KMS-11 (cell line): Measurements from ENCODE around the gene NDRG4.

Experiments used
- H2AFZ ChIP-seq: fragments of 200-600 bp; sonication (generic); 2 replicates; pipeline ENCODE4 v1.6.1; 2016; ENCODE audit warnings: antibody characterized with exemption, mixed run types, low read depth
- H3K27ac ChIP-seq: fragments of 200-600 bp; sonication (generic); 2 replicates; pipeline ENCODE4 v1.6.1; 2016; ENCODE audit warnings: mild to moderate bottlenecking, mixed run types
- H3K27me3 ChIP-seq: fragments of 200-600 bp; sonication (generic); 2 replicates; pipeline ENCODE4 v1.6.1; 2017; ENCODE audit warnings: mild to moderate bottlenecking, low read depth, mixed run types, moderate library complexity; ENCODE audit not compliant: insufficient read depth
- H3K36me3 ChIP-seq: fragments of 200-600 bp; sonication (generic); 2 replicates; pipeline ENCODE4 v1.6.1; 2017; ENCODE audit warnings: mild to moderate bottlenecking, mixed run types; ENCODE audit not compliant: insufficient read depth
- H3K4me1 ChIP-seq: fragments of 200-600 bp; sonication (generic); 2 replicates; pipeline ENCODE4 v1.6.1; 2016; ENCODE audit warnings: mild to moderate bottlenecking, low read depth, mixed run types; ENCODE audit not compliant: poor library complexity, severe bottlenecking
- H3K4me2 ChIP-seq: fragments of 200-600 bp; sonication (generic); 2 replicates; pipeline ENCODE4 v1.7.0; 2016; ENCODE audit warnings: mild to moderate bottlenecking, mixed run types
- H3K4me3 ChIP-seq: fragments of 200-600 bp; sonication (generic); IDR thresholded peaks from 2 replicates; pipeline ENCODE4 v1.6.1; 2017; ENCODE audit warnings: low read depth, low read length, mixed read lengths; ENCODE audit not compliant: insufficient read depth
- H3K79me2 ChIP-seq: fragments of 200-600 bp; sonication (generic); 2 replicates; pipeline ENCODE4 v1.6.1; 2016; ENCODE audit warnings: low read depth, mixed run types; ENCODE audit not compliant: insufficient read depth
- H3K9ac ChIP-seq: fragments of 200-600 bp; sonication (generic); 2 replicates; pipeline ENCODE4 v1.6.1; 2016; ENCODE audit warnings: mild to moderate bottlenecking, mixed run types
- H4K20me1 ChIP-seq: fragments of 200-600 bp; sonication (generic); 2 replicates; pipeline ENCODE4 v1.6.1; 2016; ENCODE audit warnings: mild to moderate bottlenecking, mixed run types; ENCODE audit not compliant: insufficient read depth
- CTCF ChIP-seq: fragments of 200-600 bp; sonication (generic); conservative IDR thresholded peaks from 2 replicates; pipeline ENCODE4 v1.6.1; 2017; ENCODE audit warnings: low read depth, mild to moderate bottlenecking, antibody characterized with exemption, low read length, moderate library complexity, mixed read lengths

The NDRG4 gene, protein sequence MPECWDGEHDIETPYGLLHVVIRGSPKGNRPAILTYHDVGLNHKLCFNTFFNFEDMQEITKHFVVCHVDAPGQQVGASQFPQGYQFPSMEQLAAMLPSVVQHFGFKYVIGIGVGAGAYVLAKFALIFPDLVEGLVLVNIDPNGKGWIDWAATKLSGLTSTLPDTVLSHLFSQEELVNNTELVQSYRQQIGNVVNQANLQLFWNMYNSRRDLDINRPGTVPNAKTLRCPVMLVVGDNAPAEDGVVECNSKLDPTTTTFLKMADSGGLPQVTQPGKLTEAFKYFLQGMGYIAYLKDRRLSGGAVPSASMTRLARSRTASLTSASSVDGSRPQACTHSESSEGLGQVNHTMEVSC

GRCh38 chr16:58499615-58500351 lies at the start of gene NDRG4:
Gene NDRG4, plus strand, starts transcription at chr16:58500143. Its CDS starts 106 bp downstream, at chr16:58500249.
- Histone ChIP-seq H3K27me3 (no peaks in the 10 kb centered on the region), H4K20me1 (no peaks in the 10 kb centered on the region), H3K36me3 (no peaks in the 10 kb centered on the region), H3K4me2 (no peak within 1 kb of the TSS), H3K9ac (no peak within 1 kb of the TSS), H3K4me1 (peaks cover 46% of the 10 kb centered on the region), H3K4me3 (no peak within 1 kb of the TSS), H3K79me2 (no peaks in the 10 kb centered on the region), H3K27ac (no peak within 1 kb of the TSS), H2AFZ (no peak within 1 kb of the TSS)
- no peak for TF ChIP-seq CTCF

DNA sequence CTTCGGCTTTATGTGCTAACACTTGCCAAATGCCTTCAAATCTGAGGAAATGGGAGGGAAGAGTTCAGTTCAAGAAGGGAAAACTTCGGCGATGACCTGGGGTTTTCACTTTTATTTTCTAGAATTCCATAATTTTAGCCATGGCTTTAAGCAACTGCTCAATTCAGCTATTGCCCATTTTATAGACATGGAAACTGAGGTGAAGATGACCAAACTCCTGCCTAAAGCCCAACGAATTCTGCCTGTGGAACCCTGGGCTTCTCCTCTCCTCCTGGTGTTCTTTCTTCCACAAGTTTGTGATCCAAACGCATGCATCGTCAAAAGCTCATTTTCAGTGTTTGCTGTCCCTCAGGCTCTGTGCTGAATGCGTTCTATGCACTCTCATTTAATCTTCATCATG lies 49.4 kb upstream of the NDRG4 start:
- no peak overlapping the region for H3K4me3 ChIP-seq
- no peak overlapping the region for H3K27ac ChIP-seq
- no peak for TF ChIP-seq CTCF
- H3K79me2 ChIP-seq, result no peaks in the 10 kb centered on the region
- H3K27me3 ChIP-seq, result no peaks in the 10 kb centered on the region
- H3K4me1 ChIP-seq, result no peaks in the 10 kb centered on the region
- no peak overlapping the region for H3K4me2 ChIP-seq
- H3K9ac ChIP-seq, result no peak overlapping the region
- H3K36me3 ChIP-seq, result no peaks in the 10 kb centered on the region
- no peaks in the 10 kb centered on the region for H4K20me1 ChIP-seq
- no peak overlapping the region for H2AFZ ChIP-seq

DNA sequence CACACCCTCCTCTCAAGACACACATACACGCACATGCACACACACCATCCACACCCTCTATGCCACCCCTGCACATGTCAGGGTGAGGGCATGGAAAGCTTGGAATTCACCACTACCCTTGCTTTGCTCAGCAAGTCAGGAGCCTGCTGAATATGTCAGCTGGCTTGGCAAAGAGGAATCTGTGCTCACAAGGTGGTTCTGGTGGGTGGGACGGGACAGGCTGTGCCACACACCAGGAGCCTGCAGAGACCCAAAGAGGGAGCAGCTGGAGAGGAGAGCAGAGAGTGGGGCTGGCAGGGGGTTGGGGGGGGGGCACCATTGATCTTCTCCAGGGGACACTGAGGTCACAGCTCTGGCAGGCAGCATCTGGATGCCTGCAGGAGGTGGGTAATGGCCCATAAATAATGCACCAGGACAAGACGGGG lies 48.7 kb upstream of the NDRG4 start:
- Histone ChIP-seq H3K27ac (no peak overlapping the region), H4K20me1 (no peaks in the 10 kb centered on the region), H3K79me2 (no peaks in the 10 kb centered on the region), H2AFZ (no peak overlapping the region), H3K4me2 (no peak overlapping the region), H3K4me3 (no peak overlapping the region), H3K4me1 (no peaks in the 10 kb centered on the region), H3K9ac (no peak overlapping the region), H3K36me3 (no peaks in the 10 kb centered on the region), H3K27me3 (no peaks in the 10 kb centered on the region)
- no peak for TF ChIP-seq CTCF

- no peak overlapping the region for H3K4me2 ChIP-seq
- H3K36me3 ChIP-seq, result no peaks in the 10 kb centered on the region
- H3K27ac ChIP-seq, result no peak overlapping the region
- no peak for TF ChIP-seq CTCF
- H3K79me2 ChIP-seq, result no peaks in the 10 kb centered on the region
- no peaks in the 10 kb centered on the region for H3K4me1 ChIP-seq
- H3K27me3 ChIP-seq, result no peaks in the 10 kb centered on the region
- no peak overlapping the region for H2AFZ ChIP-seq
- H3K9ac ChIP-seq, result no peak overlapping the region
- H3K4me3 ChIP-seq, result no peak overlapping the region
- no peaks in the 10 kb centered on the region for H4K20me1 ChIP-seq
Measured at GRCh38 chr16:58451945-58452401, 48.0 kb upstream of the NDRG4 start.
